OCI-LY7 (cell line): ENCODE measurements around the gene PRKCA. TPM values are rescaled to one million over a fixed set of nuclear protein-coding genes. Genes with fewer than 3 reads are reported as not detected.

ENCODE experiments used
- BruUV-seq: library from RNA; stranded (reverse); fragments of 400-500 nt; replicated peaks from 2 replicates; lab custom pipeline; 2021; lab: Mats Ljungman, UMichigan
- CTCF ChIA-PET: fragments of 300-600 bp; sonication (Branson Sonifier 250); formaldehyde crosslinking; loops from one replicate; lab custom pipeline; 2022; ENCODE audit warnings: antibody characterized with exemption; ENCODE audit not compliant: unreplicated experiment; lab: Charles Lee
- POLR2A ChIA-PET: fragments of 300-600 bp; sonication (Branson Sonifier 250); formaldehyde crosslinking; loops from one replicate; lab custom pipeline; 2022; ENCODE audit warnings: antibody characterized with exemption; lab: Charles Lee
- DNase-seq: peaks from one replicate; pipeline ENCODE4 v3.0.0-alpha.2; 2015; ENCODE audit warnings: low spot score
- H2AFZ ChIP-seq: fragments of 200-600 bp; sonication (generic), shearing (Covaris generic); 2 replicates; pipeline ENCODE4 v1.6.1; 2014; ENCODE audit warnings: mild to moderate bottlenecking, antibody characterized with exemption, low read length, moderate library complexity
- H3K27ac ChIP-seq: fragments of 200-600 bp; sonication (generic); 2 replicates; pipeline ENCODE4 v1.5.1; 2014; ENCODE audit warnings: mixed run types, low read depth, mild to moderate bottlenecking, moderate library complexity, low read length, inconsistent platforms; ENCODE audit not compliant: poor library complexity, severe bottlenecking
- H3K36me3 ChIP-seq: fragments of 200-600 bp; sonication (generic); 2 replicates; pipeline ENCODE4 v1.6.1; 2014; ENCODE audit warnings: mild to moderate bottlenecking, antibody characterized with exemption, low read length, moderate library complexity, mixed read lengths; ENCODE audit not compliant: insufficient read depth
- H3K4me1 ChIP-seq: fragments of 200-600 bp; sonication (generic); 2 replicates; pipeline ENCODE4 v1.5.1; 2014; ENCODE audit warnings: mild to moderate bottlenecking, low read length; ENCODE audit not compliant: insufficient read depth, poor library complexity, severe bottlenecking
- H3K4me2 ChIP-seq: fragments of 200-600 bp; sonication (generic); 2 replicates; pipeline ENCODE4 v1.6.1; 2014; ENCODE audit warnings: mild to moderate bottlenecking, low read length
- H3K4me3 ChIP-seq: fragments of 200-600 bp; sonication (generic); 2 replicates; pipeline ENCODE4 v1.5.1; 2014; ENCODE audit warnings: mild to moderate bottlenecking, low read depth, low read length; ENCODE audit not compliant: poor library complexity, severe bottlenecking
- H3K79me2 ChIP-seq: fragments of 200-600 bp; sonication (generic); 2 replicates; pipeline ENCODE4 v1.6.1; 2016; ENCODE audit warnings: low read depth, mild to moderate bottlenecking, low read length, moderate library complexity, mixed read lengths; ENCODE audit not compliant: insufficient read depth
- H3K9me2 ChIP-seq: fragments of 200-600 bp; sonication (generic); 2 replicates; pipeline ENCODE4 v1.6.1; 2016; ENCODE audit warnings: mild to moderate bottlenecking, low read length, mixed read lengths; ENCODE audit not compliant: insufficient read depth
- H3K9me3 ChIP-seq: fragments of 200-600 bp; sonication (generic); 2 replicates; pipeline ENCODE4 v1.6.1; 2014; ENCODE audit warnings: mild to moderate bottlenecking, mixed run types, low read length, mixed read lengths
- H4K20me1 ChIP-seq: fragments of 200-600 bp; sonication (generic); 2 replicates; pipeline ENCODE4 v1.6.1; 2014; ENCODE audit warnings: mild to moderate bottlenecking, antibody characterized with exemption, low read length, moderate library complexity, mixed read lengths; ENCODE audit not compliant: insufficient read depth
- EZH2phosphoT487 ChIP-seq: fragments of 200-600 bp; sonication (generic); IDR thresholded peaks from 2 replicates; pipeline ENCODE4 v1.6.1; 2018; ENCODE audit warnings: low read depth, borderline replicate concordance, mild to moderate bottlenecking, mixed run types, antibody characterized with exemption, low read length, moderate library complexity, mixed read lengths
- intact Hi-C: fragments of 100-400 bp; cut with micrococcal nuclease; formaldehyde crosslinking; loops from one replicate; pipeline ENCODE4 v1.10.0; 2022; ENCODE audit not compliant: unreplicated experiment
- total RNA-seq, 2 experiments: library from RNA; depleted of rRNA in 1 of 2; stranded (reverse); fragments of >200 nt in 1 of 2; shearing (Covaris generic) in 1 of 2; gene quantifications; 2 replicates each; pipeline ENCODE4 v1.2.3, GENCODE V29; 2014 to 2022
- TF ChIP-seq, protein P1 (sequence below): fragments of 200-600 bp; sonication (generic); conservative IDR thresholded peaks from 2 replicates; pipeline ENCODE4 v1.5.1; 2014; ENCODE audit warnings: mild to moderate bottlenecking, antibody characterized with exemption, low read length, moderate library complexity, mixed read lengths

PRKCA gene
- total RNA-seq, 2 experiments from 2014 or later = 6.6 to 32.1 TPM

DNA sequence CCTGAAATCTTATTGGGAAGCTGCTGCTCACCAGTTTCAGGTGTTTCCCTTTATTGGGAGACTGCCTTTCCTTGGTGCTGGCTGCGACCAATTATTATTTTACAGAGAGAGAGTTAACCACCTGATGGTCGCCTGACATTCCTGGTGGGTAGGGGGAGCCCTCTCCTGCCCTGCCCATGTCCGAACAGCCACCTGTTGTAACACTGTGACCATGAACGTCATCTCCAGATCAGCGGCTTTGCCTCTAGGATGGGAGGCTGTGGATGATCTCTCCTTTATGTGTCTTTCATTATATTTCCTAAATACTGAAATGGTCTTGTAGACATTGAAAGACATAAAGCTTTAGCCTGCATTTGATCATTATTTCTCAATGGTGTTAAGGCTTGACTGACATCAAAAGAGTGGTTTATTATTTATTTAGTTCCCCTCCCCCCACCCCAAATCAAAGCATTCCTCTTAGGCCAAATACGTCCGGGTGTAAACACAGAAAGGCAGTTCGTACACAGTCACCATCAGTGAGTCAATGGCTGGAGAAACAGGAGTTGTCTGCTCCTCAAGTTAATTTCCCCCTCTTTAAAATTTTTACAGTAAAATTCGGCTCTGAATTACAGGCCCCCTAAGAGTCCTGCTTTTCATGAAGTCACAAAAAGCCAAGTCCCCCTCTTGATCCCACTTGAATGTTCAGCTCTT lies 474.7 kb downstream of the PRKCA start:
- no peak for DNase-seq
- H3K36me3 ChIP-seq = no peaks in the 10 kb centered on the region
- H2AFZ ChIP-seq = no peak overlapping the region
- POLR2A ChIA-PET = interaction anchor here (1.5 kb wide), 1 partner anchor 35 kb away, joined by 4 read pairs; no protein-coding TSS in a partner anchor
- no peaks in the 10 kb centered on the region for H3K9me2 ChIP-seq
- CTCF ChIA-PET = no interaction called here
- no peaks in the 10 kb centered on the region for H3K79me2 ChIP-seq
- no TSS peak for BruUV-seq
- H3K4me2 ChIP-seq = 0 out of 2 replicates have a peak overlapping the region, but pooled peaks have one; percentile 50
- TF ChIP-seq, protein P1, sequence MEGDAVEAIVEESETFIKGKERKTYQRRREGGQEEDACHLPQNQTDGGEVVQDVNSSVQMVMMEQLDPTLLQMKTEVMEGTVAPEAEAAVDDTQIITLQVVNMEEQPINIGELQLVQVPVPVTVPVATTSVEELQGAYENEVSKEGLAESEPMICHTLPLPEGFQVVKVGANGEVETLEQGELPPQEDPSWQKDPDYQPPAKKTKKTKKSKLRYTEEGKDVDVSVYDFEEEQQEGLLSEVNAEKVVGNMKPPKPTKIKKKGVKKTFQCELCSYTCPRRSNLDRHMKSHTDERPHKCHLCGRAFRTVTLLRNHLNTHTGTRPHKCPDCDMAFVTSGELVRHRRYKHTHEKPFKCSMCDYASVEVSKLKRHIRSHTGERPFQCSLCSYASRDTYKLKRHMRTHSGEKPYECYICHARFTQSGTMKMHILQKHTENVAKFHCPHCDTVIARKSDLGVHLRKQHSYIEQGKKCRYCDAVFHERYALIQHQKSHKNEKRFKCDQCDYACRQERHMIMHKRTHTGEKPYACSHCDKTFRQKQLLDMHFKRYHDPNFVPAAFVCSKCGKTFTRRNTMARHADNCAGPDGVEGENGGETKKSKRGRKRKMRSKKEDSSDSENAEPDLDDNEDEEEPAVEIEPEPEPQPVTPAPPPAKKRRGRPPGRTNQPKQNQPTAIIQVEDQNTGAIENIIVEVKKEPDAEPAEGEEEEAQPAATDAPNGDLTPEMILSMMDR = no peak
- TF ChIP-seq EZH2phosphoT487 = no peak
- intact Hi-C loops = no loop called here
- H3K4me1 ChIP-seq = peaks cover 68% of the 10 kb centered on the region
- no peaks in the 10 kb centered on the region for H4K20me1 ChIP-seq
- H3K27ac ChIP-seq = peak overlapping the region; percentile 85
- no peaks in the 10 kb centered on the region for H3K9me3 ChIP-seq
- H3K4me3 ChIP-seq = no peak overlapping the region

DNA sequence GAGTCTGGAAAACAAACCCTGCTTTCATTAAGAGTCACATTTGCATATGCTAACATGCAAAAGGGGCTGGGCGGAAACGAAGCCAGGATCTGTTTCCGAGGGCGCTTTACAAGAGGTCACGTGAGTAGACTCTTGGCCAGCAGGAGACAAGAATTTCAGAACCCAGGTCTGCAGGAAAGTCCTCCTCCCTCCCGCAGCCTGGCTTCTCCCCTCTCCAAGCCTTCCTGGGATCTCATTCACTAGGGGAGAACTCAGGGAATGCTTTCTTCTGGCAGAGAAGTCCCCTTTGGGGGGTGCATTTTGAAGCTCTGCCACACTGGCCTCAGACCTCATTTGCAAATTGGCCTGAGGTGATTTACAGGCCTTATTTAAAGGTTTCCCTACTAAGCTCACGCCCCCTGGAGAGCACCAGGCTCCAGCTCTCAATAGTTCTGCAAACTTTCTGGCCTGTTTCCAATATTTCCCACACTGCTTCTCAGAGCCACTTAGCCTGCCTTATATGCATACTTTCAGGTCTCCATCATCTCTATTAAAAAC lies 475.3 kb downstream of the PRKCA start:
- Histone ChIP-seq H4K20me1 (no peaks in the 10 kb centered on the region), H3K27ac (no peak overlapping the region), H3K36me3 (no peaks in the 10 kb centered on the region), H3K4me3 (no peak overlapping the region), H3K4me2 (no peak overlapping the region), H3K4me1 (peaks cover 64% of the 10 kb centered on the region), H3K9me3 (no peaks in the 10 kb centered on the region), H3K9me2 (no peaks in the 10 kb centered on the region), H3K79me2 (no peaks in the 10 kb centered on the region), H2AFZ (no peak overlapping the region)
- no peak for DNase-seq
- no TSS peak for BruUV-seq
- intact Hi-C loops = no loop called here
- POLR2A ChIA-PET = no interaction called here
- CTCF ChIA-PET = no interaction called here
- TF ChIP-seq EZH2phosphoT487 = no peak
- TF ChIP-seq, protein P1 = no peak
